ENCODE results near the gene GAL3ST2.
"Not testable (repeated sequence)": the region's sequence is repeated elsewhere in the genome, so short reads cannot be mapped to it uniquely, and the experiment has no call there.

GAL3ST2 gene

GRCh38 chr2:241776336-241777169, at the start of gene GAL3ST2:
Gene GAL3ST2 (plus strand): TSS chr2:241776822. CDS start chr2:241776956, 134 bp downstream.
- Mint-ChIP-seq H3K4me1 (peaks cover 15% of the 10 kb centered on the region), H3K9me3 (no peaks in the 10 kb centered on the region), H3K36me3 (ENCODE audit: insufficient read depth) (peaks cover 4% of the 10 kb centered on the region), H3K4me3 (no peak within 1 kb of the TSS), H3K27me3 (peaks cover 9% of the 10 kb centered on the region), H3K27ac (ENCODE audit: low read depth) (peak within 1 kb of the TSS; percentile 76)
- peak in 1 of 2 donors; percentile 12 for DNase-seq (ENCODE audit: low spot score in 2 of 2)
- ATAC-seq (replicated peaks; ENCODE audit: extremely low read depth, poor library complexity, severe bottlenecking), result no peak

DNA sequence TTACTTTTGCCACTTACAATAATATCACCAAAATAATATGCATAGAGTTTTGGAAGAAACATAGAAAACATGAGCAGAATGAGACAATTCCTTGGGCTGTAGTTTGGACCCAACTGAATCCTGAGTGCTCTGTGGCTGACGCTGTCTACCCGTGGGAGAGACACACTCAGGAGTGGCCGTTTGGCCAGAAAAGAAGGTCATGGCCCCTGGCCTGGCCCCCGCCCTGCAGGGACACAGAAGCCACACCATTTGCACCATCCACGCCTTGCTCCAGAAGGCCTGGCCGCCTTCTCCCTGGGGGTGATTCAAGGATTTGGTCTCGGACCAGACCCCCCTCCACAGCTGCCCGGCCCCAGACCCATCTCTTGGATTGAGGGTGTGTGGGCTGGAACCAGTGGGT, 48.6 kb upstream of the GAL3ST2 start:
- ATAC-seq (replicated peaks; ENCODE audit: extremely low read depth, poor library complexity, severe bottlenecking) (no peak), DNase-seq (ENCODE audit: low spot score in 2 of 2) (no peak)
- Mint-ChIP-seq H3K4me3 (no peak overlapping the region), H3K9me3 (no peaks in the 10 kb centered on the region), H3K36me3 (ENCODE audit: insufficient read depth) (peaks cover 5% of the 10 kb centered on the region), H3K27ac (ENCODE audit: low read depth) (no peak overlapping the region), H3K27me3 (no peaks in the 10 kb centered on the region), H3K4me1 (peaks cover 16% of the 10 kb centered on the region)

- H3K27ac Mint-ChIP-seq (ENCODE audit: low read depth), result no peak overlapping the region
- H3K9me3 Mint-ChIP-seq, result no peaks in the 10 kb centered on the region
- no peak overlapping the region for H3K4me3 Mint-ChIP-seq
- peaks cover 5% of the 10 kb centered on the region for H3K36me3 Mint-ChIP-seq (ENCODE audit: insufficient read depth)
- H3K27me3 Mint-ChIP-seq, result no peaks in the 10 kb centered on the region
- DNase-seq (ENCODE audit: low spot score in 2 of 2) (no peak), ATAC-seq (replicated peaks; ENCODE audit: extremely low read depth, poor library complexity, severe bottlenecking) (no peak)
- H3K4me1 Mint-ChIP-seq, result peaks cover 16% of the 10 kb centered on the region
Measured at GRCh38 chr2:241728627-241729026, 48.0 kb upstream of the GAL3ST2 start.

- no peak for ATAC-seq (replicated peaks; ENCODE audit: extremely low read depth, poor library complexity, severe bottlenecking)
- H3K9me3 Mint-ChIP-seq, result no peaks in the 10 kb centered on the region
- DNase-seq (ENCODE audit: low spot score in 2 of 2), result no peak
- H3K27me3 Mint-ChIP-seq, result no peaks in the 10 kb centered on the region
- no peak overlapping the region for H3K4me3 Mint-ChIP-seq
- H3K27ac Mint-ChIP-seq (ENCODE audit: low read depth), result no peak overlapping the region
- H3K4me1 Mint-ChIP-seq, result peaks cover 16% of the 10 kb centered on the region
- peaks cover 3% of the 10 kb centered on the region for H3K36me3 Mint-ChIP-seq (ENCODE audit: insufficient read depth)
Measured at GRCh38 chr2:241729868-241730267, 46.8 kb upstream of the GAL3ST2 start.

DNA sequence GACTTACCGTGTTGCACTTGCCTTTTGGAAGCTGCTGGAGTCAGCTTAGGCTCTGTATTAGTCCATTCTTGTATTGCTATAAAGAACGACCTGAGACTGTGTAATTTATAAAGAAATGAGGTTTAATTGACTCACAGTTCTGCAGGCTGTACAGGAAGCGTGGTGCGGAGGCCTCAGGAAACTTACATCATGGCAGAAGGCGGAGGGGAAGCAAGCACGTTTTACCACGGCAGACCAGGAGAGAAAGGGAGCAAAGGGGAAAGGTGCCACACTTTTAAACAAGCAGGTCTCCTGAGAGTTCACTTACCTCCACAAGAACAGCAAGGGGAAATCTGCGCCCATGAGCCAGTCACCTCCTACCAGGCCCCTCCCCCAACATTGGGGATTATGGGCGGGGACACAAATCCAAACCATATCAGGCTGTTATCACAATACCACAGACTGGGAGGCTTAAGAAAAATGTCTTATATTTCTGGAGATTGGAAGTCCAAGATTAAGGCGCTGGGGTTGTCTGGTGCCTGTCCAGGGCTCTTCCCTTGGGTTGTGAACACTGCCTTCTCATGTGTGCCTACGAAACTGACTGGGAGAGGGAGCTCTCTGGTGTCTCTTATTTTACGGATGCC, 45.8 kb upstream of the GAL3ST2 start:
- Mint-ChIP-seq H3K27me3 (no peaks in the 10 kb centered on the region), H3K9me3 (no peaks in the 10 kb centered on the region), H3K36me3 (ENCODE audit: insufficient read depth) (peaks cover 6% of the 10 kb centered on the region), H3K4me3 (no peak overlapping the region), H3K4me1 (peaks cover 16% of the 10 kb centered on the region), H3K27ac (ENCODE audit: low read depth) (no peak overlapping the region)
- no peak for DNase-seq (ENCODE audit: low spot score in 2 of 2)
- ATAC-seq (replicated peaks; ENCODE audit: extremely low read depth, poor library complexity, severe bottlenecking), result no peak

DNA sequence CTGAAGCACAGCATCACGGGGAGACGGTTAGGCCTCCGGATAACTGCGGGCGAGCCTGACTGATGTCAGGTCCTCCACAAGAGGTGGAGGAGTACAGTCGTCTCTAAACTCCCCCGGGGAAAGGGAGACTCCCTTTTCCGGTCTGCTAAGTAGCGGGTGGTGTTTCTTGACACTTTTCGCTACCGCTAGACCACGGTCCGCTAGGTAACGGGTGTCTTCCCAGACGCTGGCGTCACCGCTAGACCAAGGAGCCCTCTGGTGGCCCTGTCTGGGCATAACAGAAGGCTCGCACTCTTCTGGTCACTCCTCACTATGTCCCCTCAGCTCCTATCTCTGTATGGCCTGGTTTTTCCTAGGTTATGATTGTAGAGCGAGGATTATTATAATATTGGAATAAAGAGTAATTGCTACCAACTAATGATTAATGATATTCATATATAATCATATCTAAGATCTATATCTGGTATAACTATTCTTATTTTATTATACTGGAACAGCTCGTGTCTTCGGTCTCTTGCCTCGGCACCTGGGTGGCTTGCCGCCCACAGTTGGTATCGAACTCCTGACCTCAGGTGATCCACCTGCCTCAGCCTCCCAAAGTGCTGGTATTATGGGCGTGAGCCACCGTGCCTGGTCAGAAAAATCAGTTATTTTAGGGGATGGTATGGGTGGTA, 44.0 kb upstream of the GAL3ST2 start:
- H3K4me1 Mint-ChIP-seq, result peaks cover 20% of the 10 kb centered on the region
- H3K27me3 Mint-ChIP-seq; H3K36me3 Mint-ChIP-seq (ENCODE audit: insufficient read depth); H3K27ac Mint-ChIP-seq (ENCODE audit: low read depth); H3K9me3 Mint-ChIP-seq; ATAC-seq (replicated peaks; ENCODE audit: extremely low read depth, poor library complexity, severe bottlenecking): not testable (repeated sequence)
- peak overlapping the region; percentile 71 for H3K4me3 Mint-ChIP-seq
- DNase-seq (ENCODE audit: low spot score in 2 of 2), result peak in 1 of 2 donors; percentile 50

DNA sequence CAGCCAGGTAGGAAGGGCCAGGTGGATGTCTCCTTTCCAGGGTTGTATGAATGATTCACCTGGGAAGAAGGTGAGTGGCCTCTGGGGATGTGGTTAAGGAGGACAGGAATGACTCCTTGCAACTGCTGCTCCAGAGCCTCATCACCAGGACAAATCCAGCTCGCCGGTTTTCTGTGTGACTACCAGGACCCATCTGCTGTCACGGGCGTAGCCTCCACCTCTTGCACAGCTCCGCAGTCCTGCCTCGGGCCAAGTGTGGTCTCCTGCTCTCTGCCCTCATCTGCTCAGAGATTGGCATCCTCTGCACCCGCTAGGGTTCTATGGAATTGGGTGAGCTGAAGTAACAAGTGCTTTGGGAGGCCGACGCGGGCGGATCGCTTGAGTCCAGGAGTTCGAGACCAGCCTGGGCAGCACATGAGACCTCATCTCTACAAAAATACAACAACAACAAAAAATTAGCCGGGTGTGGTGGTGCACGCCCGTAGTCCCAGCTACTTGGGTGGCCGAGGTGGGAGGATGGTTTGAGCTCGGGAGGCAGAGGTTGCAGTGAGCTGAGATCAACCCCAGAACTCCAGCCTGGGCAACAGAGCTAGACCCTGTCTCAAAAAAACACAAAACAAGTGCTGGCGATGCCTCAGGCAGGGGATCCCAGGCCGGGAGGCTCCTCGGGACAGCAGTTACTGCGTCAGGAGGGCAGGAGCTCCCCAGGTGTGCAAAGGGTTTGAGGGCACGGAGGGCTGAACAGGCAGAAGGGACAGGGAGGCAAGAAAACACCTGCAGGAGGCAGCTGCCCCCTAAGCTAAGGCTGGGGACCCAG, 43.0 kb upstream of the GAL3ST2 start:
- H3K27ac Mint-ChIP-seq (ENCODE audit: low read depth), result peak overlapping the region; percentile 64
- peaks cover 10% of the 10 kb centered on the region for H3K36me3 Mint-ChIP-seq (ENCODE audit: insufficient read depth)

DNA sequence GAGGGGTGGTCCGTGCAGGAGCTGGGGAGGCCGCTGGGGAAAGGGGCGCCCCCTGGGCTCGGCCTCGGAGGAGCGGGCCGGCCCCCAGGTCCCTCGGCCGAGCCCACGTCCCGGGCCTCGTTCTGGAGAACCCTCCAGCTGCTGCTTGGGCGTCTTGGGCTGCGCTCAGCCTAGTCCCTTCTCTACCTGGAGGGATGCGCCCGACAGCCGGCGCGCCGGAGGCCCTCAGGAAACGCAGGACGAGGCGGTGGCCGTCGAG, 42.5 kb upstream of the GAL3ST2 start:
- DNase-seq (ENCODE audit: low spot score in 2 of 2), result peak in 1 of 2 donors; percentile 27
- Mint-ChIP-seq H3K4me1 (peaks cover 26% of the 10 kb centered on the region), H3K36me3 (ENCODE audit: insufficient read depth) (peaks cover 10% of the 10 kb centered on the region), H3K27me3 (no peaks in the 10 kb centered on the region), H3K4me3 (peak overlapping the region; percentile 71), H3K27ac (ENCODE audit: low read depth) (peak overlapping the region; percentile 64), H3K9me3 (no peaks in the 10 kb centered on the region)
- no peak for ATAC-seq (replicated peaks; ENCODE audit: extremely low read depth, poor library complexity, severe bottlenecking)

More for the DNA sequence above, 43.0 kb upstream of the GAL3ST2 start:
- Mint-ChIP-seq H3K27me3 (no peaks in the 10 kb centered on the region), H3K9me3 (no peaks in the 10 kb centered on the region), H3K4me1 (peaks cover 25% of the 10 kb centered on the region), H3K4me3 (peak overlapping the region; percentile 71)
- DNase-seq (ENCODE audit: low spot score in 2 of 2) (no peak), ATAC-seq (replicated peaks; ENCODE audit: extremely low read depth, poor library complexity, severe bottlenecking) (no peak)

DNA sequence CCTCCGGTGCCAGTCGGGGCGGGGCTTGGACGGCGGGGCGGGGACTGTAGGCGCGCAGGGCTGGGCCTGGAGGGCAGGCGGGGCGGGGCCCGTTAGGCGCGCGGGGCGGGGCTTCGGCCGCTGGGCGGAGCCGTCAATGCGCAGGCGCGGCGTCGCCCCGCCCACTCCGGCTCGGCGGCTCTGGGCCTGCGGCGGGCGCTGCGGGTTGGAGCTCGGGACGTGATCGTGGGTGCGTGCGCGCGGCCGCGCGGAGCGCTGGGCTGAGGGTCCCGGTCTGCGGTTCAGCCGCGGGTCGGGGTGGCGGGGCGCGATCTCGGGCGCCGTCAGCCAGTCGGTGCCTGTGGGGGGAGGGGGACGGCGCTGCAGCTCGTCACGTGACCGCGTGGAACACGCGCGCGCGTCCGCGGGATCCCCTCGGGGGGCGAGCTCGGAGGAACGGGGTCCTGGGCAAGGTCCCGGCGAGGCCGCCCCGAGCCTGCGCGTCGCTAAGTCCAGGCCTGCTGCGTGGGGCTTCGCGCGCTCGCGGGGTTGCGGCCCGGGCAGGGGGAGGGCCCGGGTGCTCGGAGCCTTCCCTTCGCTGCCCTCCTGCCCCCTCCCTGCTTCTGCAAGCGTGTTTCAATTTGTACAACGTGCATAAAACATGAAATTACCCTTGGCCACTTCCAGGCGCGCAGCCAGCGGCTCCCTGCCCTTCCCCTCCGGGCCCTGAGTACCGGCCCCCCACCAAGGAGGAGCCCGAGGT, 42.0 kb upstream of the GAL3ST2 start, which contains the start of gene D2HGDH:
Gene D2HGDH (plus strand): TSS at position 164 of the 742 bp plus-strand sequence. CDS start 595 bp downstream, outside the sequence.
- H3K9me3 Mint-ChIP-seq, result no peaks in the 10 kb centered on the region
- H3K4me1 Mint-ChIP-seq, result peaks cover 28% of the 10 kb centered on the region
- peak; percentile 87 for ATAC-seq (replicated peaks; ENCODE audit: extremely low read depth, poor library complexity, severe bottlenecking)
- peak within 1 kb of the TSS; percentile 71 for H3K4me3 Mint-ChIP-seq
- no peaks in the 10 kb centered on the region for H3K27me3 Mint-ChIP-seq
- DNase-seq (ENCODE audit: low spot score in 2 of 2), result peak; percentile 84 to 90
- H3K27ac Mint-ChIP-seq (ENCODE audit: low read depth), result peak within 1 kb of the TSS; percentile 64
- H3K36me3 Mint-ChIP-seq (ENCODE audit: insufficient read depth), result peaks cover 10% of the 10 kb centered on the region

DNA sequence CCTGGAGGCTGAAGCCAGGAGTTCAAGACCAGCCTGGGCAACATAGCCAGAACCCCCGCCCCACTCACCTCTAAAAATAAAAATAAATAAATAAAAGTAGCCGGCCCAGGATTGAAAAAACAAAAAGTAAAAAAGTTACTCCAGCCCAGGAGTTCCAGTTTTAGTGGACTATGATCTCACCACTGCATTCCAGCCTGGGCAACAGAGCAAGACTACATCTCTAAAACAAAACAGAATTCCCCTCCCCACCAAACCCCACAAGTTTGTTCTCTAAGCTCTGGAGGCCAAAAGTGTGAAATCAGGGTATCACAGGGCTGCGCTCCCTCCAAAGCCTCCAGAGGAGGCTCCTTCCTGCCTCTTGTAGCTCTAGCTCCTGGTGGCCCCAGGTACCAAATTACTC, 40.5 kb upstream of the GAL3ST2 start:
- DNase-seq (ENCODE audit: low spot score in 2 of 2) (no peak), ATAC-seq (replicated peaks; ENCODE audit: extremely low read depth, poor library complexity, severe bottlenecking) (no peak)
- H3K36me3 Mint-ChIP-seq (ENCODE audit: insufficient read depth), result peaks cover 7% of the 10 kb centered on the region
- H3K4me3 Mint-ChIP-seq, result peak overlapping the region; percentile 71
- H3K27me3 Mint-ChIP-seq, result no peaks in the 10 kb centered on the region
- peaks cover 28% of the 10 kb centered on the region for H3K4me1 Mint-ChIP-seq
- H3K27ac Mint-ChIP-seq (ENCODE audit: low read depth), result no peak overlapping the region
- H3K9me3 Mint-ChIP-seq, result no peaks in the 10 kb centered on the region

GRCh38 chr2:241738040-241738686, 38.5 kb upstream of the GAL3ST2 start:
- Mint-ChIP-seq H3K27ac (ENCODE audit: low read depth) (peak overlapping the region; percentile 32), H3K4me1 (peaks cover 30% of the 10 kb centered on the region), H3K4me3 (no peak overlapping the region), H3K9me3 (no peaks in the 10 kb centered on the region), H3K36me3 (ENCODE audit: insufficient read depth) (peaks cover 8% of the 10 kb centered on the region), H3K27me3 (no peaks in the 10 kb centered on the region)
- DNase-seq (ENCODE audit: low spot score in 2 of 2), result no peak
- no peak for ATAC-seq (replicated peaks; ENCODE audit: extremely low read depth, poor library complexity, severe bottlenecking)
